Stomach (tissue), 4 donors: Measurements from ENCODE around the gene WNT5A.

ENCODE experiments used
- EP300 ChIP-seq: sonication (generic); formaldehyde crosslinking; IDR thresholded peaks from one replicate; pipeline ENCODE4 v1.6.1; 2017; ENCODE audit warnings: antibody characterized with exemption
- POLR2A ChIP-seq, 4 donors: fragments of 450-650 bp; IDR thresholded peaks; one replicate each; pipeline ENCODE4 v1.6.1; 2016; ENCODE audit warnings: antibody characterized with exemption in 4 of 4, control low read depth in 2 of 4, mild to moderate bottlenecking in 1 of 4, moderate library complexity in 1 of 4
- POLR2AphosphoS5 ChIP-seq, 3 donors: sonication (generic); formaldehyde crosslinking; IDR thresholded peaks; one replicate each; pipeline ENCODE4 v1.6.1; 2016; ENCODE audit warnings: antibody characterized with exemption in 3 of 3
- TF ChIP-seq, protein P1 (sequence below), 7 experiments: fragments of 450-650 bp in 4 of 7; fragments of 200-600 bp in 3 of 7; sonication (generic) in 3 of 7; IDR thresholded peaks; one replicate each; pipeline ENCODE4 v1.5.1; 2016 to 2019; ENCODE audit warnings: antibody characterized with exemption in 7 of 7, control low read depth in 2 of 7, mild to moderate bottlenecking in 1 of 7

DNA sequence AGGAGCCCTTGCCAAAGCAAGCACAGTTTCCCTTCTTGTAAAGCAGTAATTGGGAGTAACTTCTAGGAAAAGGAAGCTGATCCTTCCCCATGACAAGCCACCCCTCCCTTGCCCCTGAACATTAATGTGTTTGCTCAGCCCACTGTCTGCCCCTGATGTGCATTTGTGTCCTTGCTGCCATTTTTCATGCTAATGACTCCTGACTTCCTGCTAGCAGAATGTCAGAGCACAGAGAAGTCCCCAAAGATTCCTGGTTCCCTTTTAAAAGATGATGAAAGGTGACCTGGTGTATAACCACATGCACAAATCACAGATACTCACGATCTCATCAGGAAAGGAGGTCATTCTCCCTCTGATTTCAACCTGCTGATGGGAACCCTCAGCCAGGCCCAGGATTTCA is 44.2 kb upstream of the WNT5A start:
- TF ChIP-seq EP300: no peak
- TF ChIP-seq, protein P1, sequence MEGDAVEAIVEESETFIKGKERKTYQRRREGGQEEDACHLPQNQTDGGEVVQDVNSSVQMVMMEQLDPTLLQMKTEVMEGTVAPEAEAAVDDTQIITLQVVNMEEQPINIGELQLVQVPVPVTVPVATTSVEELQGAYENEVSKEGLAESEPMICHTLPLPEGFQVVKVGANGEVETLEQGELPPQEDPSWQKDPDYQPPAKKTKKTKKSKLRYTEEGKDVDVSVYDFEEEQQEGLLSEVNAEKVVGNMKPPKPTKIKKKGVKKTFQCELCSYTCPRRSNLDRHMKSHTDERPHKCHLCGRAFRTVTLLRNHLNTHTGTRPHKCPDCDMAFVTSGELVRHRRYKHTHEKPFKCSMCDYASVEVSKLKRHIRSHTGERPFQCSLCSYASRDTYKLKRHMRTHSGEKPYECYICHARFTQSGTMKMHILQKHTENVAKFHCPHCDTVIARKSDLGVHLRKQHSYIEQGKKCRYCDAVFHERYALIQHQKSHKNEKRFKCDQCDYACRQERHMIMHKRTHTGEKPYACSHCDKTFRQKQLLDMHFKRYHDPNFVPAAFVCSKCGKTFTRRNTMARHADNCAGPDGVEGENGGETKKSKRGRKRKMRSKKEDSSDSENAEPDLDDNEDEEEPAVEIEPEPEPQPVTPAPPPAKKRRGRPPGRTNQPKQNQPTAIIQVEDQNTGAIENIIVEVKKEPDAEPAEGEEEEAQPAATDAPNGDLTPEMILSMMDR (IDR thresholded peaks at IDR 0.05): no peak
- TF ChIP-seq POLR2A (IDR thresholded peaks at IDR 0.05): no peak
- no peak for TF ChIP-seq POLR2AphosphoS5 (IDR thresholded peaks at IDR 0.05)
